ENCODE measurements around the gene TAS2R14.

- TF ChIP-seq HDAC2 (CRISPR knock-in tag; IDR thresholded peaks at IDR 0.05), result no peak
- TF ChIP-seq CHD2 (IDR thresholded peaks at IDR 0.05; ENCODE audit: low read depth, low read length), result no peak
- TF ChIP-seq YY1 (IDR thresholded peaks at IDR 0.05; ENCODE audit: insufficient read depth, insufficient replicate concordance, low read depth, low read length), result no peak
- no peak for TF ChIP-seq ZFP36L2 (CRISPR knock-in tag; IDR thresholded peaks at IDR 0.05)
- TF ChIP-seq TBL1XR1 (IDR thresholded peaks at IDR 0.05; ENCODE audit: borderline replicate concordance, low read length, partially characterized antibody), result no peak
- TF ChIP-seq ZBTB42 (CRISPR knock-in tag; IDR thresholded peaks at IDR 0.05), result no peak
- no peak for TF ChIP-seq MTF2 (CRISPR knock-in tag; IDR thresholded peaks at IDR 0.05; ENCODE audit: borderline replicate concordance)
- no peak for TF ChIP-seq ZNF501 (CRISPR knock-in tag; IDR thresholded peaks at IDR 0.05)
- TF ChIP-seq SRF (IDR thresholded peaks at IDR 0.05; ENCODE audit: low read depth, low read length), result no peak
- TF ChIP-seq PHB2 (IDR thresholded peaks at IDR 0.05; ENCODE audit: partially characterized antibody), result no peak
- no peak for TF ChIP-seq ZHX1 (CRISPR knock-in tag; IDR thresholded peaks at IDR 0.05; ENCODE audit: low read depth)
- no peak for TF ChIP-seq MYNN (CRISPR knock-in tag; IDR thresholded peaks at IDR 0.05; ENCODE audit: low read depth)
- no peak for TF ChIP-seq ZBTB38 (CRISPR knock-in tag; IDR thresholded peaks at IDR 0.05)
Measured at GRCh38 chr12:10974965-10975364, 35.9 kb upstream of the TAS2R14 start.
